Tibial artery (tissue), 4 donors: ENCODE results near the gene PALD1.

Experiments used
- DNase-seq, 2 donors: peaks; one replicate each; pipeline ENCODE4 v3.0.0-alpha.2; 2019
- H3K27ac ChIP-seq, 2 donors: fragments of 200-600 bp; sonication (generic) in 1 of 2; 1 replicate in 1 of 2; 2 replicates in 1 of 2; pipeline ENCODE4 v1.5.1; 2018 to 2019; ENCODE audit warnings: mild to moderate bottlenecking in 1 of 2
- H3K27me3 ChIP-seq, 2 donors: fragments of 200-600 bp; sonication (generic) in 1 of 2; one replicate each; pipeline versions ENCODE4 v1.5.1 to v1.6.0; 2016 to 2019
- H3K36me3 ChIP-seq, 3 donors: fragments of 200-600 bp; sonication (generic) in 2 of 3; one replicate each; pipeline ENCODE4 v1.5.1; 2016 to 2019; ENCODE audit warnings: mild to moderate bottlenecking in 2 of 3
- H3K4me1 ChIP-seq, 4 donors: fragments of 200-600 bp; sonication (generic) in 2 of 4; 1 replicate in 3 of 4; 2 replicates in 1 of 4; pipeline ENCODE4 v1.5.1; 2016 to 2019
- H3K4me3 ChIP-seq, 2 donors: fragments of 200-600 bp; sonication (generic) in 1 of 2; 1 replicate in 1 of 2; 2 replicates in 1 of 2; pipeline ENCODE4 v1.5.1; 2018 to 2019; ENCODE audit warnings: mild to moderate bottlenecking in 2 of 2
- H3K9me3 ChIP-seq, 3 donors: fragments of 200-600 bp; sonication (generic) in 1 of 3; one replicate each; pipeline ENCODE4 v1.5.1; 2016 to 2019
- intact Hi-C: fragments of 100-400 bp; cut with DNase I; formaldehyde crosslinking; loops from one replicate; pipeline ENCODE4 v1.15.0; 2023; ENCODE audit warnings: low total_unique reads
- TF ChIP-seq, protein P1 (sequence below), 2 experiments: fragments of 200-600 bp in 1 of 2; fragments of 450-650 bp in 1 of 2; IDR thresholded peaks; one replicate each; pipeline ENCODE4 v1.5.1; 2017 to 2019; ENCODE audit warnings: antibody characterized with exemption in 2 of 2, mild to moderate bottlenecking in 1 of 2, moderate library complexity in 1 of 2

PALD1 gene

GRCh38 chr10:70588859-70589570 is 110.4 kb downstream of the PALD1 start:
- Histone ChIP-seq H3K27me3 (peaks cover 0 to 22% of the 10 kb centered on the region in 2 donors), H3K4me1 (no peaks in the 10 kb centered on the region), H3K27ac (no peak overlapping the region), H3K4me3 (no peak overlapping the region), H3K9me3 (no peaks in the 10 kb centered on the region), H3K36me3 (no peaks in the 10 kb centered on the region)
- intact Hi-C loops: no loop called here
- DNase-seq: no peak
- TF ChIP-seq, protein P1, sequence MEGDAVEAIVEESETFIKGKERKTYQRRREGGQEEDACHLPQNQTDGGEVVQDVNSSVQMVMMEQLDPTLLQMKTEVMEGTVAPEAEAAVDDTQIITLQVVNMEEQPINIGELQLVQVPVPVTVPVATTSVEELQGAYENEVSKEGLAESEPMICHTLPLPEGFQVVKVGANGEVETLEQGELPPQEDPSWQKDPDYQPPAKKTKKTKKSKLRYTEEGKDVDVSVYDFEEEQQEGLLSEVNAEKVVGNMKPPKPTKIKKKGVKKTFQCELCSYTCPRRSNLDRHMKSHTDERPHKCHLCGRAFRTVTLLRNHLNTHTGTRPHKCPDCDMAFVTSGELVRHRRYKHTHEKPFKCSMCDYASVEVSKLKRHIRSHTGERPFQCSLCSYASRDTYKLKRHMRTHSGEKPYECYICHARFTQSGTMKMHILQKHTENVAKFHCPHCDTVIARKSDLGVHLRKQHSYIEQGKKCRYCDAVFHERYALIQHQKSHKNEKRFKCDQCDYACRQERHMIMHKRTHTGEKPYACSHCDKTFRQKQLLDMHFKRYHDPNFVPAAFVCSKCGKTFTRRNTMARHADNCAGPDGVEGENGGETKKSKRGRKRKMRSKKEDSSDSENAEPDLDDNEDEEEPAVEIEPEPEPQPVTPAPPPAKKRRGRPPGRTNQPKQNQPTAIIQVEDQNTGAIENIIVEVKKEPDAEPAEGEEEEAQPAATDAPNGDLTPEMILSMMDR (IDR thresholded peaks at IDR 0.05): no peak

GRCh38 chr10:70589762-70590654 is 111.4 kb downstream of the PALD1 start:
- Histone ChIP-seq H3K36me3 (no peaks in the 10 kb centered on the region), H3K9me3 (no peaks in the 10 kb centered on the region), H3K4me1 (no peaks in the 10 kb centered on the region), H3K27me3 (peaks cover 0 to 20% of the 10 kb centered on the region in 2 donors), H3K4me3 (no peak overlapping the region), H3K27ac (no peak overlapping the region)
- TF ChIP-seq, protein P1 (IDR thresholded peaks at IDR 0.05): no peak
- DNase-seq: no peak
- intact Hi-C loops: no loop called here

- intact Hi-C loops: no loop called here
- no peak overlapping the region for H3K27ac ChIP-seq
- H3K36me3 ChIP-seq: no peaks in the 10 kb centered on the region
- no peaks in the 10 kb centered on the region for H3K9me3 ChIP-seq
- no peak for DNase-seq
- TF ChIP-seq, protein P1 (IDR thresholded peaks at IDR 0.05): no peak
- no peak overlapping the region for H3K4me3 ChIP-seq
- no peaks in the 10 kb centered on the region for H3K4me1 ChIP-seq
- H3K27me3 ChIP-seq: peaks cover 0 to 11% of the 10 kb centered on the region in 2 donors
These were observed 112.3 kb downstream of the PALD1 start for GRCh38 chr10:70590655-70591416.

DNA sequence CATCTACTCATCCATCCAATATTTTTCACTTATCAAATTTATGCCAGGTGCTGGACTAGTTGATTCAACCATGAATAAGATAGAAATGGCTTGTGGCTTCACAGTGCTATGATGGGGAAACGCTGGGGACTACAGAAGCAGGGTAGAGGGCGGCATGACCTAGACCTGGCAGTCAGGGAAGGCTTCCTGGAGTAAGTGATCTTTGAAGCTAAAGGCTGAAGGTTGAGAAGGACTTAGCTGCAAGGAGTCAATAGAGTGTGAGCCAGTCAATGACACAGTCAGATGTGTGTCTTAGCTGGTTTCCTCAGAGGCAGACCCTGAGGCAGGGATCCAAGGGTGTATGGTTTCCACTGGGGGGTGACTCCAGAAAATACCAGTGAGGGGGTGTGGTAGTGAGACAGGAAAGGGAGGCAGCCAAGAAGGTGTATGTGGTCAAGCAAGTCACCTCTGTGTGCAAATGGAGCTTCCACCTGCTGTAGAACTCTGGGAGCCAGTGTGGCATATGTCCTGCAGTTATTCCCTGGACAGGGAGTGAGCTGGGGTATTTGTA is 113.7 kb downstream of the PALD1 start:
- TF ChIP-seq, protein P1 (IDR thresholded peaks at IDR 0.05): no peak
- no peak overlapping the region for H3K4me3 ChIP-seq
- no peak for DNase-seq
- H3K36me3 ChIP-seq: no peaks in the 10 kb centered on the region
- peaks cover 0 to 8% of the 10 kb centered on the region in 2 donors for H3K27me3 ChIP-seq
- no peaks in the 10 kb centered on the region for H3K4me1 ChIP-seq
- no peak overlapping the region for H3K27ac ChIP-seq
- no peaks in the 10 kb centered on the region for H3K9me3 ChIP-seq
- intact Hi-C loops: no loop called here

- peaks cover 0 to 7% of the 10 kb centered on the region in 2 donors for H3K27me3 ChIP-seq
- H3K36me3 ChIP-seq: no peaks in the 10 kb centered on the region
- DNase-seq: no peak
- TF ChIP-seq, protein P1 (IDR thresholded peaks at IDR 0.05): no peak
- no peaks in the 10 kb centered on the region for H3K9me3 ChIP-seq
- no peak overlapping the region for H3K27ac ChIP-seq
- no peak overlapping the region for H3K4me3 ChIP-seq
- intact Hi-C loops: no loop called here
- no peaks in the 10 kb centered on the region for H3K4me1 ChIP-seq
These were observed 114.4 kb downstream of the PALD1 start for GRCh38 chr10:70592746-70593512.
